Adipocyte (in vitro differentiated cells): ENCODE data around the gene CACNB4.
A peak's percentile ranks its signal among the peaks of the same experiment; 100 is the strongest.
"Not testable (repeated sequence)": the region's sequence is repeated elsewhere in the genome, so short reads cannot be mapped to it uniquely, and the experiment has no call there.

ENCODE experiments used
- DNase-seq: peaks from one replicate; pipeline ENCODE4 v3.0.0-alpha.2; 2015; ENCODE audit warnings: low read depth
- H3K27me3 ChIP-seq: replicated peaks from 2 replicates; pipeline ENCODE4 v1.7.0; 2013; ENCODE audit warnings: mild to moderate bottlenecking, low read length, moderate library complexity; ENCODE audit not compliant: control insufficient read depth, insufficient read depth
- H3K36me3 ChIP-seq: 2 replicates; pipeline ENCODE4 v1.7.0; 2013; ENCODE audit warnings: low read length, mild to moderate bottlenecking, moderate library complexity; ENCODE audit not compliant: control insufficient read depth, insufficient read depth, severe bottlenecking
- H3K4me1 ChIP-seq: 2 replicates; pipeline ENCODE4 v1.7.0; 2013; ENCODE audit warnings: mild to moderate bottlenecking, low read length, moderate library complexity; ENCODE audit not compliant: control insufficient read depth, insufficient read depth
- H3K4me3 ChIP-seq: 2 replicates; pipeline ENCODE4 v1.7.0; 2013; ENCODE audit warnings: mild to moderate bottlenecking, low read length, moderate library complexity
- H3K9ac ChIP-seq: 2 replicates; pipeline ENCODE4 v1.7.0; 2013; ENCODE audit warnings: mild to moderate bottlenecking, low read length, moderate library complexity
- H3K9me3 ChIP-seq: 2 replicates; pipeline ENCODE4 v1.7.0; 2013; ENCODE audit warnings: mild to moderate bottlenecking, low read length, moderate library complexity; ENCODE audit not compliant: control insufficient read depth

CACNB4 gene

GRCh38 chr2:151802315-151802714 is 296.5 kb downstream of the CACNB4 start:
- DNase-seq: no peak

DNA sequence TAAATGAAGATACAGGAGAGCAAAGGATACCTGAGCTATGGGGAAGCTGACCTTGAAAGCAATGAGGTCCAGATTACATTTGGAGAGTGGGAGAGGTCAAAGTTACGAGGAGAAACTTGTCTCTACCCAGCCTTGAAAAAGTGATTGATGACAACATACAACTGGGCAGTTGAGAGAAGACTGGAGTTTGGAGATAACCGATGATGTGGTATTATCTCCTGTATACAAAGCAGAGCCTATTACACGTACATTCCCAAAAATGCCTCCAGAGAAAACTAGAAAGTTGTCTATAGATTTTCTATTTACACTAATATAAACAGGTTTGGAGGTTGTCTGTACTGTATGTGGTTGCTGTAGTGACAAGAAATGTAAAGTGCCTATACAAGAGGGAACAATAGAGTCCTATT is 299.0 kb downstream of the CACNB4 start:
- Histone ChIP-seq H3K36me3 (peaks cover 21% of the 10 kb centered on the region), H3K9me3 (no peaks in the 10 kb centered on the region), H3K4me3 (no peak overlapping the region), H3K4me1 (no peaks in the 10 kb centered on the region), H3K9ac (no peak overlapping the region), H3K27me3 (no peaks in the 10 kb centered on the region)
- no peak for DNase-seq

More at GRCh38 chr2:151802315-151802714, 296.5 kb downstream of the CACNB4 start:
- Histone ChIP-seq H3K9ac (no peak overlapping the region), H3K27me3 (no peaks in the 10 kb centered on the region), H3K36me3 (peaks cover 38% of the 10 kb centered on the region), H3K4me3 (no peak overlapping the region), H3K9me3 (no peaks in the 10 kb centered on the region), H3K4me1 (no peaks in the 10 kb centered on the region)

DNA sequence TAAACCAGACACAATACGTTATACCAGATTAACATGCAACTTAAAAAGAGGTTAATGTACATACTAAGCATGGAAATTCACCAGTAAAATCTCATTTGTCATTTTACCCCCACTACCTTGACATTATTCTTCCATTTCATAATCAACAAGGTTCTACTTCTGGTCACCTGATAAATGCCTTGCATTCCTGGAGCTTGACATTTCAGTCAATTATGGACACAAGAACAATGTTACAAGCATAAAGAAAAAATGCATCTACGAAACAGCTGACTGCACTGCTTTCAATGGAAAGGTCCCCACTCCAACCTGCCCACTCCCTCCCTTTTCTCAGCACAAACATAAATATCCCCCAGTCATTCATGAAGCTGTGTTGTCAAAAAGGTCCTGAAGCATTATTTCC is 302.1 kb downstream of the CACNB4 start:
- no peak for DNase-seq
- Histone ChIP-seq H3K9ac (no peak overlapping the region), H3K4me3 (no peak overlapping the region), H3K9me3 (no peaks in the 10 kb centered on the region), H3K27me3 (no peaks in the 10 kb centered on the region), H3K36me3 (peaks cover 18% of the 10 kb centered on the region), H3K4me1 (no peaks in the 10 kb centered on the region)

DNA sequence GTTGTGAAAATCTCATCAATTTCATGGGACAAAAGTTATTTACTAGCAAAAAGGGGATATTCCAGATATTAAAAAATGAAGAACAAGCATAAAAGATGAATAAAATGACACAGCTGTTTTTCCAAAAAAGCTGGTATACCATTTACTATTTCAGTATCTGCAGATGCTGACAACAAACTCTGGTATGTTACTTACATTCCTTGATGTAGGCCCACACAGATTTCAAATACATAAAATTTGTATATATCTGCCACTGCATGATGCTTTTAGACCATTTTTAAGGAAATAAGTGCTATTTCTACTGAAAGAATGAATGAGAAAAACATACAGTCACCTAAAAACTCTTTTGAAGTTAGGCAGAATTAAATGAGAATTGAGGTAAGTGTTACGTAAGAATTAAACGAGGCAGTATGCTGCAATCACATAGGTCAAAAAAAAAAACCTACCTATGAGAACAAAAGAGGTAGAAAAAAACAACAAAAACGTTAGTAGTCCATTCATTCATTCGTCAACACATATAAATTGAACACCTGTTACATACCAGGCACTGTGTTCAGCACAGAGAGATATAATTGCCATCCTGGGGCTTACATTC is 303.1 kb downstream of the CACNB4 start:
- Histone ChIP-seq H3K4me1 (no peaks in the 10 kb centered on the region), H3K36me3 (peaks cover 23% of the 10 kb centered on the region)
- peak; percentile 35 for DNase-seq

DNA sequence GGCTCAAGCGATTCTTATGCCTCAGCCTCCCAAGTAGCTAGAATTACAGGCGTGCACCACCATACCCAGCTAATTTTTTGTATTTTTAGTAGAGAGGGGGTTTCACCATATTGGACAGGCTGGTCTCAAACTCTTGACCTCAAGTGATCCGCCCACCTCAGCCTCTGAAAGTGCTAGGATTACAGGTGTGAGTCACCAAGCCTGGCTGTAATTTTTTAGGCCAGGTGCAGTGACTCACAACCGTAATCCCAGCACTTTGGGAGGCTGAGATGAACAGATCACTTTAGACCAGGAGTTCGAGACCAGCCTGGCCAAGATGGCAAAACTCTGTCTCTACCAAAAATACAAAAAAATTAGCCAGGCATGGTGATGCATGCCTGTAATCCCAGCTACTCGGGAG is 304.4 kb downstream of the CACNB4 start:
- not testable (repeated sequence) for H3K9ac ChIP-seq, H3K27me3 ChIP-seq, H3K9me3 ChIP-seq, H3K4me3 ChIP-seq, DNase-seq, H3K4me1 ChIP-seq
- peaks cover 15% of the 10 kb centered on the region for H3K36me3 ChIP-seq

More for the DNA sequence above, 303.1 kb downstream of the CACNB4 start:
- no peaks in the 10 kb centered on the region for H3K9me3 ChIP-seq
- H3K4me3 ChIP-seq: no peak overlapping the region
- no peak overlapping the region for H3K9ac ChIP-seq
- H3K27me3 ChIP-seq: no peaks in the 10 kb centered on the region

DNA sequence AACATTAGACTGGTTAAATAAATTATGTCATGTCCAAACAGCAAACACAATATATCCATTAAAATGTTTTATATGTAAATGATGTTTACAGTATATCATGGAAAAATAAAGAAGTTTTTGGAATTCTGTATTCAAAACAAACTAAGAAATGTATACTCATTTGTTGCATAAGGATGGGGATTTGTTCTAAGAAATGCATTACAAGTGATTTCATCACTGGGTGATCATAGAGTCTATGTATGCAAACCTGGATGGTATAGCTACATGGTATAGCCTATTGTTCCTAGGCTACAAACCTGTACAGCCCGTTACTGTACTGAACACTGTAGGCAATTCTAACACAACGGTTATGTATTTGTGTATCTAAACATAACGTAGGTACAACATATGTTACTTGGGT is 305.7 kb downstream of the CACNB4 start:
- no peaks in the 10 kb centered on the region for H3K4me1 ChIP-seq
- DNase-seq: no peak
- peaks cover 22% of the 10 kb centered on the region for H3K36me3 ChIP-seq
- H3K4me3 ChIP-seq: no peak overlapping the region
- H3K9ac ChIP-seq: no peak overlapping the region
- H3K9me3 ChIP-seq: no peaks in the 10 kb centered on the region
- no peaks in the 10 kb centered on the region for H3K27me3 ChIP-seq

DNA sequence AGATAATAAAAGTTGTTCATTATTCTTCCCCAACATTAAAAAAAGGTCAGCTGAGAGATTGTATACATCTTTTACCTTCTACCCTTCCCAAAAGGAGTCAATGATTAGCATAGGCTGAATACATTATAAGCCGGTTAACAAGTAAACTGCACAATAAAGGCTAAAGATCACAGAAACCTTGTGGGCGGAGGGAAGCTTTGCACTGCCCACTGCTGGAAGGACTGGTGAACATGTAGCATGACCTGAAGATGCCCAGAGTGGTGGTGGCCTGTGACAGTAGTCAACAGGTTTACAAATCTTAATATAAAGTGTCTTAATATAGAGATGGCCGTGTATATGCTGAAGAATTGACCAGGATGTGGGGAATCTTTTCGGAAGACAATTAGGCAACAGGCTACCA is 306.3 kb downstream of the CACNB4 start:
- Histone ChIP-seq H3K4me1 (no peaks in the 10 kb centered on the region), H3K9me3 (no peaks in the 10 kb centered on the region), H3K9ac (no peak overlapping the region), H3K27me3 (no peaks in the 10 kb centered on the region), H3K36me3 (peaks cover 22% of the 10 kb centered on the region), H3K4me3 (no peak overlapping the region)
- DNase-seq: no peak

GRCh38 chr2:151791545-151791944 is 307.3 kb downstream of the CACNB4 start:
- no peak overlapping the region for H3K4me3 ChIP-seq
- no peak overlapping the region for H3K9ac ChIP-seq
- no peaks in the 10 kb centered on the region for H3K4me1 ChIP-seq
- no peaks in the 10 kb centered on the region for H3K9me3 ChIP-seq
- peaks cover 22% of the 10 kb centered on the region for H3K36me3 ChIP-seq
- DNase-seq: no peak
- no peaks in the 10 kb centered on the region for H3K27me3 ChIP-seq

- peaks cover 25% of the 10 kb centered on the region for H3K36me3 ChIP-seq
- no peak overlapping the region for H3K9ac ChIP-seq
- no peaks in the 10 kb centered on the region for H3K27me3 ChIP-seq
- no peaks in the 10 kb centered on the region for H3K4me1 ChIP-seq
- no peak overlapping the region for H3K4me3 ChIP-seq
- no peaks in the 10 kb centered on the region for H3K9me3 ChIP-seq
- DNase-seq: no peak
Measured at GRCh38 chr2:151790689-151791088, 308.2 kb downstream of the CACNB4 start.

GRCh38 chr2:151789055-151789834 is 309.6 kb downstream of the CACNB4 start:
- DNase-seq: no peak
- no peaks in the 10 kb centered on the region for H3K9me3 ChIP-seq
- H3K9ac ChIP-seq: no peak overlapping the region

GRCh38 chr2:151786483-151786882 is 312.4 kb downstream of the CACNB4 start:
- Histone ChIP-seq H3K9ac (no peak overlapping the region), H3K9me3 (no peaks in the 10 kb centered on the region), H3K4me3 (no peak overlapping the region), H3K4me1 (no peaks in the 10 kb centered on the region), H3K36me3 (peaks cover 22% of the 10 kb centered on the region), H3K27me3 (no peaks in the 10 kb centered on the region)
- DNase-seq: no peak

More at GRCh38 chr2:151789055-151789834, 309.6 kb downstream of the CACNB4 start:
- no peaks in the 10 kb centered on the region for H3K4me1 ChIP-seq
- H3K4me3 ChIP-seq: no peak overlapping the region
- H3K27me3 ChIP-seq: no peaks in the 10 kb centered on the region
- peaks cover 29% of the 10 kb centered on the region for H3K36me3 ChIP-seq
